GM19397 (cell line): ENCODE data around the gene XKR7.

Experiments
- ATAC-seq: cut with Tn5 transposase; IDR thresholded peaks from one replicate; pipeline ENCODE4 v1.9.1; 2021; ENCODE audit warnings: mild to moderate bottlenecking, moderate library complexity; ENCODE audit not compliant: unreplicated experiment

Gene XKR7

GRCh38 chr20:32036252-32036651 lies 68.3 kb downstream of the XKR7 start:
- no peak for ATAC-seq

DNA sequence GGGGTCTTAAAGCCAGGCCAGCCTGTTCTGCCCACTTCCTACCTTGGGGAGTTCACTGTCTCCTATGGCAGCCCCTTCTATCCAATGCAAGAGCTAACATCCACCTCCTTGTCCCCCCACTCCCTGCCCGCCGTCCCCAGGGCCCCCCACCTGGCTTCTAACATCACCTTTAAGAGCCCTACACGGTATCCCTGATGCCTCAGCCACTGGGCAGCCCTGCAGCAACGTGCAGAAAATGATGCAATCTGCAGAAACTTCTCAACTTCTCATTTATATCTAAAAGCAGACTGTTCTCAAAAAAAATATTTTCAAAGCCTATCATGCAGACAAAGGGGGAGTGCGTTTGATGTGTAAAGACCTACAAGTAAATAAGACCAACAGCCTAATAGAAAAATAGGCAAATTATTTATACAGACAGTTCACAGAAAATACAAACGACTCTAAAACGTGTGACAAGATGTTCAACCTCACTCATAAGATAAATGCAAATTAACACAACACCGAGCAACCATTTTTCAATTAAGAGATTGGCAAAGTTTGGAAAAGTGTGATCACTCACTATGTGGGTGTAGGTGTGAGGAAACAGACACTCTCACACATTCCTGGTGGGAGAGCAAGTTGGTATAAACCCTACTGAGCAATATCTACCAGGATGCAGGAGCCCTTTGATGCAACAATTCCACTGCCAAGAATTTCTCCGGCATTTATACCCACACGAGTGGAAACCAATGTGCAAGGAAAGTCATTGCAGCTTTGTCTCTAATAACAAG lies 69.0 kb downstream of the XKR7 start:
- ATAC-seq, result no peak

GRCh38 chr20:32037929-32038328 lies 70.0 kb downstream of the XKR7 start:
- no peak for ATAC-seq

DNA sequence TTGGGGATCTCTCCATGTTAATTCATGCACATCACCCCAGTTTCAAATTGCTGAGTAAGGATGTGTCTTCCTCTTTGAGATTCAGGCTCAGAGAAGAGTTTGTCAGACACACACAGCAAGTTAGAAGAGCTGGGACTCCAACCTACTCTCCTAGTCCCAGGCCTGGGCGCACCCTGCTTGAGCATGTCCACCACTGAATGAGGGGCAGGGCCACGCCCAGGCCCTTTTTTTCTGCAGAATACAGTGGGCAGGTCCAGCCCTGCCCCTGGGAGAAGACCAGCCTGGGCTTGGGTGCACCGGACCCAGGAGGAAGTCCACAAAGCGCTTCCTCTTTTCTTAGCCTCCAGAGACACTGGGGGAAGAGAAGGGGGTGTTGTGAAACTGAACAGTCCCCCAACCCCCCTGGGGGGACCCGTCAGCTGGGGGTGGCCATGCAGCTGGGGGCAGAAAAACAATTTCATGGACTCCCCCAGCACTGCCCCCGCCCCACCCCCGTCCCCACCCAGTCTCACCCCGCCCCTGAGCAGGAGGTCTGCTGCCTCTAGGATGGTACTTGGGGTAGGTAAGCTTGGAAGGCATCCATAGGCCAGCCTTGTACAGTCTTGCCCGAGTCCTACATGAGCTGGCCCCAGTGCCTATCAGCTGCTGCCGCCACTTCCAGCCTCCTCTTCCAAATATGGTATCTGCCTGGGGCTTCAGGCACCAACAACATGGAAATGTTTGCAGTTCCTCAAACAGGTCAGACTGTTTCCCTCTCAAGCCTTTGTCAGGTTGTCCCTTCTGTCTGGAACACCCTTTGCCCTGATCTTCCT lies 72.4 kb downstream of the XKR7 start:
- ATAC-seq, result no peak

- ATAC-seq, result no peak
Observed at GRCh38 chr20:32045999-32046398, 78.0 kb downstream of the XKR7 start.

GRCh38 chr20:32050324-32050841 lies 82.4 kb downstream of the XKR7 start:
- ATAC-seq, result no peak

- ATAC-seq, result no peak
Observed at GRCh38 chr20:32050851-32051556, 83.1 kb downstream of the XKR7 start.

- ATAC-seq, result no peak
Observed at GRCh38 chr20:32051720-32052089, 83.8 kb downstream of the XKR7 start.

DNA sequence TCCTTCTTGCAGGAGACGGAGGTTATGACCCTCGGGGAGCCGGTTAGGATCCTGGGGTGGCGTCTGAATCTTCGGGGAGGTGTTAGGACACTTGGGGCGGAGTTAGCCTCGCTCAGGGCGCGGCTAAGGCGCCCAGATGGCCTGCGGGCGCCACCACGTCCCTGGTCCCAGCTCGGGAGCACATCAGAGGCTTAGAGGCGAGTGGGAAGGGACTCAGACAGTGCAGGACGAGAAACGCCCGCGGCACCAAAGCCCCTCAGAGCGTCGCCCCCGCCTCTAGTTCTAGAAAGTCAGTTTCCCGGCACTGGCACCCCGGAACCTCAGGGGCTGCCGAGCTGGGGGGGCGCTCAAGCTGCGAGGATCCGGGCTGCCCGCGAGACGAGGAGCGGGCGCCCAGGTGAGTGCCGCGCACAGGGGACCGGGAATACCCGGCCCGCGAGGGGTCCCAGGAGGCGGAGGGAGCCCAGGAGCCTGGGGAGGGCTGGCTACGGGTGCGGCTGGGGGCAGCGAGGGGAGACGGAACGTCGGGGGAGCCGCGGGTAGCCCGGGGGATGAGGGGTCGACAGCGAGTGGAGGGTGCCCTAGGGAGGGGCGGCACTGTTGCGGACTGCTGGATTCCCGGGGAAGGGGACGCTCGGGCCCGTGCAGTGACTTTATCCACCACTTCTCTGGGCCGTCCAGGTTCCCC lies 84.3 kb downstream of the XKR7 start, which contains the start of gene HCK:
TSS of gene HCK (plus strand) at position 153 of the 688 bp plus-strand sequence.
- ATAC-seq, result no peak

- ATAC-seq, result no peak
Observed at GRCh38 chr20:32052778-32053362, 84.9 kb downstream of the XKR7 start.
